WERI-Rb-1 (cell line): ENCODE data around the gene PHLDA3.

ENCODE experiments used
- DNase-seq: peaks from one replicate; pipeline ENCODE4 v3.0.0-alpha.2; 2020
- H3K27ac ChIP-seq: fragments of 250-450 bp; sonication (Bioruptor Pico); 2 replicates; pipeline ENCODE4 v1.5.1; 2020; ENCODE audit warnings: mild to moderate bottlenecking, moderate library complexity
- H3K27me3 ChIP-seq: fragments of 250-450 bp; sonication (Bioruptor Pico); 2 replicates; pipeline ENCODE4 v1.5.1; 2021; ENCODE audit warnings: mild to moderate bottlenecking, low read depth, moderate library complexity; ENCODE audit not compliant: insufficient read depth, severe bottlenecking
- H3K36me3 ChIP-seq: fragments of 250-450 bp; sonication (Bioruptor Pico); 2 replicates; pipeline ENCODE4 v1.5.1; 2020; ENCODE audit warnings: mild to moderate bottlenecking, moderate library complexity
- H3K4me3 ChIP-seq: 2 replicates; pipeline ENCODE4 v1.5.1; 2011; ENCODE audit warnings: low read depth, mild to moderate bottlenecking, control low read depth, low read length
- H3K9me3 ChIP-seq: fragments of 250-450 bp; sonication (Bioruptor Pico); 2 replicates; pipeline ENCODE4 v1.5.1; 2021; ENCODE audit warnings: mild to moderate bottlenecking, moderate library complexity; ENCODE audit not compliant: severe bottlenecking
- TF ChIP-seq, protein P1 (sequence below): IDR thresholded peaks from 2 replicates; pipeline ENCODE4 v1.5.1; 2011; ENCODE audit warnings: low read depth, mild to moderate bottlenecking, control low read depth, inconsistent platforms, low read length

Gene PHLDA3

DNA sequence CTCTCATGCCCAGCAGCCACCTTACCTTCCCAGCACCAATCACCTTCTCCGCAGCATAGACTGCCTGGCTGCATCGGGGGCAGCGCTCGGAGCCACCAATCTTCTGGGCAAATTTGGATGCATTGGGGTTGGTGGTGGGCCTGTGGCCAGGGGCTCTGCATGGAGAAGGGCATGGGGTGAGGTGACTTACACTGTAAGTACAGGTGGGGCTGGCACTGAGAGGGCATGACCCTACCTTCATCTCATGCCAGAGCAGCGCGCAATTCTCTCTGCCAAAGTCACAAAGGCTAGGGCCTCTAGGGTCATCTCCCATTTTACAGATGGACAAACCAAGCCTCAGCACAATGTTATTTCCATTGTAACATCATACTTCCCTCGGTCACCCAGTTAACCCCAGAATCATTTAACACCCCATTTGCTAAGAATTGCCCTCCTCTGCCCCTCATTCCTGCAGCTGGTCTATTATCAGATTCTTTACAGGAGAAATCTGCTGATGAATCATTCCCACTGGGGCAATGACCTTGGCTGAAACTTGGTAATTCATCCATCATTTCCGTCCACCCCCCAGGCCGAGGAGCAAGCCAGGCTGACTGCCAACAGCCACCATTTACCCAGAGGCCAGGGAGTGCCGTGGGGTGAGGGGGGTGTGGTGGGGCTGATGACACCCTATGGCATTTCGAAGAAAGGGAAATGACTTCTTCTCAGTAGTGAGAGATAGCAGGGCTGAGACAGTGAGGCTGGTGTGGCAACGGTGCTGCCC, 20.0 kb upstream of the PHLDA3 start:
- no peak overlapping the region for H3K27ac ChIP-seq
- H3K36me3 ChIP-seq = no peaks in the 10 kb centered on the region
- TF ChIP-seq, protein P1, sequence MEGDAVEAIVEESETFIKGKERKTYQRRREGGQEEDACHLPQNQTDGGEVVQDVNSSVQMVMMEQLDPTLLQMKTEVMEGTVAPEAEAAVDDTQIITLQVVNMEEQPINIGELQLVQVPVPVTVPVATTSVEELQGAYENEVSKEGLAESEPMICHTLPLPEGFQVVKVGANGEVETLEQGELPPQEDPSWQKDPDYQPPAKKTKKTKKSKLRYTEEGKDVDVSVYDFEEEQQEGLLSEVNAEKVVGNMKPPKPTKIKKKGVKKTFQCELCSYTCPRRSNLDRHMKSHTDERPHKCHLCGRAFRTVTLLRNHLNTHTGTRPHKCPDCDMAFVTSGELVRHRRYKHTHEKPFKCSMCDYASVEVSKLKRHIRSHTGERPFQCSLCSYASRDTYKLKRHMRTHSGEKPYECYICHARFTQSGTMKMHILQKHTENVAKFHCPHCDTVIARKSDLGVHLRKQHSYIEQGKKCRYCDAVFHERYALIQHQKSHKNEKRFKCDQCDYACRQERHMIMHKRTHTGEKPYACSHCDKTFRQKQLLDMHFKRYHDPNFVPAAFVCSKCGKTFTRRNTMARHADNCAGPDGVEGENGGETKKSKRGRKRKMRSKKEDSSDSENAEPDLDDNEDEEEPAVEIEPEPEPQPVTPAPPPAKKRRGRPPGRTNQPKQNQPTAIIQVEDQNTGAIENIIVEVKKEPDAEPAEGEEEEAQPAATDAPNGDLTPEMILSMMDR = no peak
- H3K9me3 ChIP-seq = peaks cover 10% of the 10 kb centered on the region
- no peak for DNase-seq
- H3K27me3 ChIP-seq = no peaks in the 10 kb centered on the region
- H3K4me3 ChIP-seq = no peak overlapping the region

DNA sequence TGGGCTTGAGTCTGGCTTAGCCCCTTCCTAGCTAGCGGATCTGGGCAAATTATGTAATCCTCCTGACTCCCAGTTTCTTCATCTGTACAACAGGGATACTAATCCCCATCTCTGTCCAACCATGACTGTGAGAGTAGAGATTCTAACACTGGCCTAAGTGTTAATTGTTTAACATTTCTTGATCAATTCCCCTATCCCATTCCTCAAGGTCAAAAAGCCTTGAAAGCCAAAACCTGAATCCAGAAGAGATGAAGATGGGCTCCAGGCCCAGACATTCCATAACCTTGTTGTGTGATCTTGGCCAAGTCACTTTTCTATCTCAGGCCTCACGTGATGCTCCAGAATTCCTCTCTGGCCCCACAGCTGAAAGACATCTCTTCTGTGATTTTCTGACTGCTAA, 18.8 kb upstream of the PHLDA3 start:
- Histone ChIP-seq H3K4me3 (no peak overlapping the region), H3K9me3 (peaks cover 2% of the 10 kb centered on the region), H3K27ac (no peak overlapping the region), H3K36me3 (no peaks in the 10 kb centered on the region), H3K27me3 (no peaks in the 10 kb centered on the region)
- DNase-seq = peak; percentile 60
- TF ChIP-seq, protein P1 = no peak

DNA sequence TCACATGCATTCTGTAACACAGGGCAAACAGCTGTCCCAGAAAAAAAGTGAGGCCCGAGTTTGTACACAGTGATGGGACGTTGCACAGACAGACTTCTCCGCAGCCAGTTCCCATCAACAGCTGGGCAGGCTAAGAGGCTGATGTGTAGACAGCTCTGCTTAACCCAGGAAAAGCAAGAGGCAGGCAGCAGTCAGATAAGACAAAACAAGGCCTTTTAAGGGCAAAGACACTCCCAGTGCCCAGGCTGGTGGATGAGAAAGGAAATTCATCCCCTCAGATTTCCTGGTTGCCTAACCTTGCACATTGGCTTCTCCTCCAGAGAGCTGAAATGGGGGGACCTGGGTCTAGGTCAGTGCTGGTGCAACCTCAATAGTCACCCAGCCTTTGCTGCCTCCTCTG, 17.2 kb upstream of the PHLDA3 start:
- Histone ChIP-seq H3K36me3 (no peaks in the 10 kb centered on the region), H3K27ac (no peak overlapping the region), H3K9me3 (no peaks in the 10 kb centered on the region), H3K27me3 (no peaks in the 10 kb centered on the region), H3K4me3 (no peak overlapping the region)
- TF ChIP-seq, protein P1 = no peak
- no peak for DNase-seq

DNA sequence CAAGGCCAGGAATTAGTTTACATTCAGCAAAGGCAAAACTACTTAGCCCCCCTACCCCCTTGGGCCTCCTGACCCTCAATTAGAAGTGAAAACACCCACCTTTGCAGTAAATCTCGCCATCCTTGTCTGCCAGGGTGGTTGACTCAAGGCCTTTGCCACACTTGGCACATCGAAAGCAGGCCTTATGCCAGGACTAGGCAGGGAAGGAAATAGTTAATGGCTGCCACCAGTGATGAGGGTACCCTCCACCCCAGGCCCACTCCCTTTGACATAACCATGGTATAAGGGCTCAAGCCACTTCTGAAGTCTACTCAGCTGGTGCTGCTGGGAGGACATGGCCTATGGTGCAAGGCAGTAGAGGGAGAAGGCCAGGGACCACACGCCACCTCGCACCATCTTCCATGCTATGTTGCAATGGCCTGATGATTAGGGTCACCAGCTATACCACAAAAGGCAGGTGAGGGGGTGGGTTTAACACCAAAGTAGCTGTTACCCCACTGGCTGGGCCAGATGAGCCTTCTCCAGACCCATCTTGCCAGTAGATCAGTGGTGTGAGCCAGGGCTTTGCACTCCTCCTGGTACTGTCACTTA, 16.3 kb upstream of the PHLDA3 start:
- no peaks in the 10 kb centered on the region for H3K36me3 ChIP-seq
- no peak overlapping the region for H3K4me3 ChIP-seq
- TF ChIP-seq, protein P1 = no peak
- no peak for DNase-seq
- no peaks in the 10 kb centered on the region for H3K27me3 ChIP-seq
- no peaks in the 10 kb centered on the region for H3K9me3 ChIP-seq
- H3K27ac ChIP-seq = no peak overlapping the region

DNA sequence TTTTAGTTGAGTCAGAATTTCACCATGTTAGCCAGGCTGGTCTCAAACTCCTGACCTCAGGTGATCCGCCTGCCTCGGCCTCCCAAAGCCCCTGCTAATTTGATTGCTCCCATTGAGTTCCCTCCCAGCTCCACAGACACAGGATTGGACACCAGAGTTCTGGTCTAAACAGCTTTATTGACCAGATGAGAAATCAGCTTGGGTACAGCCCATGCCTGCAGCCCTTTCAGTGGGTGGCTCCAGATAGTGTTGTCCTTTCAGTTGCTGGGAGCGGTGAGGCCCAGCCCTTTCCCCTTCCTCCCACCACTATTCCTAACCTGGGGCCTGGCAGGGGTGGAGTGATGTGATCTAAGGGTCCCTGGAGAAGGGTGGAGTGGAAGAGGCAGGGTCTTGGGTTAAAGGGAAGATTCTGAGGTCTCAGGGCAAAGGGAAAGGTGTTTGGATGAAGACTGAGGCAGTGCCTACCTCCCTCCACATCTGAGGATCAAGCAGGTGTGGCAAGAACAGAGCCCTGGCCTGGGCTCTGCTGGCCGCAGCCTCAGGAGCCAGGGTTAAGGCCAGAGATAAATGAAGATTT, 14.5 kb upstream of the PHLDA3 start:
- H3K27me3 ChIP-seq = no peaks in the 10 kb centered on the region
- TF ChIP-seq, protein P1 = no peak
- no peak overlapping the region for H3K4me3 ChIP-seq
- H3K9me3 ChIP-seq = no peaks in the 10 kb centered on the region
- no peak for DNase-seq
- no peak overlapping the region for H3K27ac ChIP-seq
- no peaks in the 10 kb centered on the region for H3K36me3 ChIP-seq
